ENCODE data around the gene ZDHHC7.

The ZDHHC7 gene

DNA sequence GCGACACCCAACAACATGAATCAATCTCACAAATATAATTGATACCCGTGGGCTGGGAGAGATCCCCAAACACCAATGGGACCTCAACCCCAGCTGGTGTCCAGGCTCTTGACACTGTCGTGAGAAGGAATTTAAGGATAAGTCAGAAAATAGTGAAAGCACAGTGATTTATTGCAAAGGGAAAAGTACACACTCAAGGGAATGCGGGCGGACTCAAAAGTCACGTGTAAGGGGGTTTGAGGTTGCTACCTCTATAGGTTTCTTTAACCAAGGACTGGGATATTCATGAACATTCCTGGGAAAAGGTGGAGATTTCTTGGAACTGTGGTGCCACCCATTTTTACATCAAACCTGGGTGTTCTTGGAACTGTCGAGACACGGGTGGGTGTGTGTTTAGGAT is 6.3 kb upstream of the ZDHHC7 start:
- no peak for DNase-seq

DNA sequence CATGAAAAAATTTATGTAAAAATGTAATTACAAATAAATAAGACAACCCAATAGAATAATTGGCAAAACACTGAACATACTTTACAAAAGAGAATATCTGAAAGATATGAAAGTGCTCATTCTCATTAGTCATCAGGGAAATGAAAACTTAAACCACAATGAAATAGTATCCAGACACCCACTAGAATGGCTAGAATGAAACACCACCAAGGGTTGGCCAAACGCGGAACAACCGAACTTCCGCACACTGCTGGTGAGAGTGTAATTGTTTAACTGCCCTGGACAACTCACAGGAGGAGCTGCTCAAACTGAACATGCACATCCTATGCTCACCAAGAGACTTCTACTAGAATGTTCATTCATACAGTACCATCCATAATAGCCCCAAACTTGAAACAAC is 5.8 kb upstream of the ZDHHC7 start:
- no peak for DNase-seq

GRCh38 chr16:85015481-85016187 is 4.3 kb upstream of the ZDHHC7 start:
- no peak for DNase-seq

DNA sequence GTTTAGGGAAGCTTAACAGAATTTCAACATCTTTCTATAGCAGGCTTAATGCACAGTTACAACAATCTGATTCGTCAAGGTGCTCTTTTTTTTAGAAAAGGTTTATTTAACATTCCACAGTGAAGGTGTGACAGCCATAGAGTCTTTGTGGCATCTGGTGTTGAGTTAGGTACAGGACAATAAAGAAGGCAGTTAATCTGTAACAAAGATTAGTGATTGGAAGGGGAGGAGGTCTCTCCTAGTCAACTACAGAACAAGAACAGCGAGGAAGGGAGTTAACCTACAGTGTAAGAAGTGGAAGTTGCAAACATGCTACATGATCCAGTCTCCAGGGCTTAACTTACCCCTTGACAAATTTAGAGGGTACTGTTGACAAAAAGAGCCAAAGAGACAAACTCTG is 3.0 kb upstream of the ZDHHC7 start:
- no peak for DNase-seq

- DNase-seq: no peak
Measured at GRCh38 chr16:85011846-85012284, 530 bp upstream of the ZDHHC7 start.

- DNase-seq: no peak
Measured at GRCh38 chr16:85010446-85010930, 847 bp downstream of the ZDHHC7 start.

GRCh38 chr16:85008271-85008670 is 3.1 kb downstream of the ZDHHC7 start:
- DNase-seq: no peak

DNA sequence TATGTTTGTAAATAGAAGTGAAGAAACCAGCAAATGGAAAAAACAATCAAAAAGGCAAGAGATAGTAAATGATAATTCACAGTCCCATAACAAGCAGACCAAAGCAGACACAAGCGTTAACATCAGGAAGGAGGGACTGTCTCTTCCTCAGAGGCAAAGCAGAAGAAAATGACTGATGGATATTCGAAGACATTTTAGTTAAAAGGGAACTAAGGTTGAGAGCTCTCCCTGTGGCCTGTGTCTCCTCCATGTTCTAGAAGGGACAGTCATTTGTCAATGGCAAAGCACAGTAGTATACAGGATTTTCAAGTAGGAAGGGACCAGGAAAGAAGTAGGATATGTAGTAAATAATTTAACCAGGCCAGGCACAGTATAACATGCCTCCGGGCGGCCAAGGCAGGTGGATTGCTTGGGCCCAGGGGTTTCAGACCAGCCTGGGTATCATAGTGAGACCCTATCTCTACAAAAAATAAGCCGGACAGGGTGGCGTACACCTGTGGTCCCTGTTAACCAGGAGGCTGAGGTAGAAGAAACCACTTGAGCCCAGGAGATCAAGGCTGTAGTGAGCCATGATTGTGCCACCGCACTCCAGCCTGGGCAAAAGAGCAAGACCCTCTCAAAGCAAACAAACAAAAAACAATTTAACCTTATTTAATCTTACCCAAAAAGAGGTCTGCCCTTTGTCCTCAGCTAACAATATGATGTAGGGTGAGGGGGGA is 3.7 kb downstream of the ZDHHC7 start:
- no peak for DNase-seq

GRCh38 chr16:85006639-85007038 is 4.7 kb downstream of the ZDHHC7 start:
- DNase-seq: no peak

- no peak for DNase-seq
Measured at GRCh38 chr16:85005285-85006069, 5.9 kb downstream of the ZDHHC7 start.

- DNase-seq: no peak
Measured at GRCh38 chr16:85004587-85005205, 6.6 kb downstream of the ZDHHC7 start.

- no peak for DNase-seq
Measured at GRCh38 chr16:85003725-85004586, 7.4 kb downstream of the ZDHHC7 start.

DNA sequence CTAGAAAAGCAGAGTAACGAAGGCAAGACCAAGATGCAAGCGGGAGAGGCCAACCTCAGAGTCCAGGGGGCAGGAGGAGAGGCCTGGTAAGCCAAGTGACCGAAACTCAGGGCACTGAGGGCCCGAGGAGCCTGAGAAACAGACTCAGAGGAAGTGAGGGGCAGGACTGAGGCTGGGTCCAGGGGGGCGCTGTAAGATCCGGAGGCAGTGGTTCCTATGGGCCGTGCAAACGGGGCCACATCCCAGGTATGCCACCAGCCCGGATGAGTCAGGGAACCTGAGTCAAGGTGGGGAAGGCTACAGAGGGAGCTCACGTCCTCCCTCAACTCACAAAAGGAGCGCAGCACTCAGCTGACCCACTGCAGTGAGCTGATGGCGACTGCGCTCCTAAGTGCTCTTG is 8.3 kb downstream of the ZDHHC7 start:
- DNase-seq: no peak

- DNase-seq: no peak
Measured at GRCh38 chr16:85002608-85003007, 8.7 kb downstream of the ZDHHC7 start.

DNA sequence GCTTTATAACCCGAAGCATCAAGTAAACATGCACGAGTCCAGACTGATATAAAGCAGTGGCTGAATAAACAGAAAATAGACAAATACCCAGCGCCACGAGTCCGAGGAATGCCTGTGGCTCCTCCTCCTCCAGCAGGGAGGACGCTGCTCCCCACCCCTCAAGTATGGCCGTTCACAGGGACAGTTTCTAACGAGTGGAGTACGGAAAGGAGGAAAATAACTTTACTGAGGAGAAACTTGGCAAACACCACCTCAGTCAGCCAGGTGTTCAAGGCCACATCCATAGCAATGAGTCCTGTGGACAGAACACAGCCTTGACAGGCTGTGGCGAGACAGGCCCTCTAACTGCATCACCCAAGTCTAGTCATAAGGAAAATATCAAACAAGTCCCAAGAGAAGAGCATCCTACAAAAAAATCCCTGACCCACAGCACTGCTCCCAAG is 9.2 kb downstream of the ZDHHC7 start:
- DNase-seq: no peak

DNA sequence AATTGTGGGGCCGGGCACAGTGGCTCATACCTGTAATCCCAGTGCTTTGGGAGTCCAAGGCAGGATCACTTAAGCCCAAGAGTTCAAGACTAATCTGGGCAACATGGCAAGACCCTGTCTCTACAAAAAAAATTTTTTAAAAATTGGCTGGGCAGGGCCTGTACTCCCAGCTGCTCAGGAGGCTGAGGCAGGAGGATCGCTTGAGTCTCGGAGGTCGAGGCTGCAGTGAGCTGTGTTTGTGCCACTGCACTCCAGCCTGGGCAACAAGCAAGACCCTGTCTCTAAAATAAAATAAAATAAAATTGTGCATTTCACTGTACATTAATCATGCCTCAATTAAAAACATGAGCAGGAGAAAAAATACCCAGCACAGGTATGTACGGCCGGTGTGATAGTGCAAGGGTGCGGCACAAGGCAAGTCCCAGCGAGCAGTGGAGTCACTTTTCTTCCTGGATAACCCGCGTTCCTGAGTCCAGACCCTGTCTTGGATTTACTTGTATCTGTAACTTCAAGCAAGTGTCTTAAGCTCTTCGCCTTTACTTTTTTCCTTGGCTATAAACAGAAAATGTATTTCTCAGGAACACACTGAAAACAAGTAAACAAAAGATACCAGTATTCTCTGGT is 11.4 kb downstream of the ZDHHC7 start:
- DNase-seq: no peak

- DNase-seq: no peak
Measured at GRCh38 chr16:84999200-84999599, 12.1 kb downstream of the ZDHHC7 start.

- DNase-seq: no peak
Measured at GRCh38 chr16:84996365-84996764, 15.0 kb downstream of the ZDHHC7 start.

GRCh38 chr16:84995663-84996062 is 15.7 kb downstream of the ZDHHC7 start:
- DNase-seq: no peak

- no peak for DNase-seq
Measured at GRCh38 chr16:84993926-84994325, 17.4 kb downstream of the ZDHHC7 start.

GRCh38 chr16:84992717-84993075 is 18.6 kb downstream of the ZDHHC7 start:
- DNase-seq: no peak

DNA sequence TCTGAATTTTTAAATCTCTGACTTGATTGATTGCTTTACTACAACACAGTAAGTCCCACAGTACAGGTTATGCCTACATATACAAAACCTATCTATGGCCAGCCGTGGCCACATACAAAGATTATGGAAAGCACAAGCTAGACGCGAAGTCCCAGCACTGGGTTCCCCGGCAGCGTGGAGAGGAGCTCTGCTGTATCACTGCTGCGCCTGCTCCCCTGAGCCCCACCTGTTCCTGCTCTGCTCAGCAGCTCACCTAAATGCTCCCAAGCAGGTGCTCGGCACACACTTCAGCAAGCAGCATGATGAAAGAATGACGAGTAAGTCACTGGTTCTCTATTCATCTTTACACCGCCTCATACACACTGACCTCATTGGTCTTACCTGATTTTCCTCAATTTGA is 20.6 kb downstream of the ZDHHC7 start:
- no peak for DNase-seq
